HG03103 (cell line): ENCODE results near the gene MAPK6.

Experiments used
- ATAC-seq: cut with Tn5 transposase; IDR thresholded peaks from one replicate; pipeline ENCODE4 v1.9.1; 2021; ENCODE audit warnings: low read depth; ENCODE audit not compliant: unreplicated experiment

The MAPK6 gene

DNA sequence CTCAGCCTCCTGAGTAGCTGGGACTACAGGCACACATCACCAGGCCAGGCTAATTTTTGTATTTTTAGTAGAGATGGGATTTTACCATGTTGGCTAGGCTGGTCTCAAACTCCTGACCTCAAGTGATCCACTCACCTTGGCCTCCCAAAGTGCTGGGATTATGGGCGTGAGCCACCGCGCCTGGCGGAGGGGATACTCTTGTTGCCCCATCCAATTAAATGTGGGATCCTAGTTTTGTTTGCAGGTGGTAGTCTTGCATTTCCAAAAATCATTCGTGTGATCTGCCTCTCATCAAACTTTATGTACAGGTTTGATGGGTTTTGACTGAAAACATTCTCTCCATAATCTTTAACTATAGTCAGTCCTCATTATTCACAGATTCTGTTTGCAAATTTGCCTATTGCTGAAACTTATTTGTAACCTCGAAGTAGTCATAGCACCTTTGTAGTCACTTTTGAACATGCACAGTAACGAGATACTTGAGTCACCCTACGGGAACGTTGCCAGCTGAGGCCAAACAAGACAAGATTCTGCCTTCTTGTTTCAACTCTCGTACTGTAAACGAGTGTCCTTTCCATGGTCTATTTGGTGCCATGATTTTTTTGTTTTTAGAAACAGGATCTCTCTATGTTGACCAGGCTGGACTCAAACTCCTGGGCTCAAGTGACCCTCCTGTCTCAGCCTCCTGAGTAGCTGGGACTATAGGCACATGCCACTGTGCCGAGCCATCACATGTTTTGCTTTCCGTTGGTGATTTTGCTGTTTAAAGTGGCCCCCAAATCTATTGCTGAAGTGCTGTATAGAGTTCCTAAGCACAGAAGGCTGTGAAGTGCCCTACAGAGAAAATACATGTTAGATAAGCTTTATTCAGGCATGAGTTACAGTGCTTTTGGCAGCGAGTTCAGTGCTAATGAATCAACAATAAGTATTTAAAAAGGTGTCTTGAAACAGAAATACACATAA is 8.1 kb upstream of the MAPK6 start:
- ATAC-seq, result no peak

GRCh38 chr15:52011711-52012144 is 7.3 kb upstream of the MAPK6 start:
- ATAC-seq, result no peak

DNA sequence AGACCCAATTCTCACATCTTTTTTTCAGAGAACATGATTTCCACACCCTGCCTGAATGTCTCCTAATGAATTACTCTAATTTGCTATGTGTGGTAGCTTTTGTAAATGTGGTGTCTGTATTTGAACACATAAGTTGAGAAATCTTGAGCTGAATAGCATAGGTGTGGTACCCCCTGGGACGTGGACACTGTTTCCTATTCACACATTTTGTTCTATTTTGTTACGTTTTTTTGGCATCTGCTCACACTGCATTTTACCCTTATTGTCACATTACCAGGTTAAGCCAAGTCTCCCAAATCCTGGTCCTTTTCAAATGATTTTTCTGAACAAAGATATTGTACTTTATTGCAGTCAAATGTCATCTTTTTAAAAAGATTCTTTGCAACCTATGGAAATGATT is 6.8 kb upstream of the MAPK6 start:
- ATAC-seq, result no peak

- ATAC-seq, result no peak
Observed at GRCh38 chr15:52013151-52013791, 5.7 kb upstream of the MAPK6 start.

DNA sequence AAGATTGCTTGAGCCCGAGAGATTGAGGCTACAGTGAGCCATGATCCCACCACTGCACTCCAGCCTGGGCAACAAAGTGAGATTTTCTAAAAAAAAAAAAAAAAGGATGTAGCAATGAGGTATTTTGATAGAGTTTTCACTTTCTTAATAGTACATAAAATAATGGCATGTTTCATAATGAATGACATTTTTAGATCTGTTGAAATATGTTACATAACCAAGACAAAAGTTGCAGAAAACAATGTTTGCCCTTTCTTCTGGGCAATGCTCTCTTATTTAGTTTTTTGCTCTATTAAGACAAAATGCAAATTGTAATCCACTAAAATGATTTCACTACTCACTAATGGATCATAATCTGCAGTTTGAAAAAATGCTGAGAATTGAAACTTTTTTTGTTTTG is 4.4 kb upstream of the MAPK6 start:
- ATAC-seq, result no peak

GRCh38 chr15:52016316-52016715 is 2.7 kb upstream of the MAPK6 start:
- no peak for ATAC-seq

DNA sequence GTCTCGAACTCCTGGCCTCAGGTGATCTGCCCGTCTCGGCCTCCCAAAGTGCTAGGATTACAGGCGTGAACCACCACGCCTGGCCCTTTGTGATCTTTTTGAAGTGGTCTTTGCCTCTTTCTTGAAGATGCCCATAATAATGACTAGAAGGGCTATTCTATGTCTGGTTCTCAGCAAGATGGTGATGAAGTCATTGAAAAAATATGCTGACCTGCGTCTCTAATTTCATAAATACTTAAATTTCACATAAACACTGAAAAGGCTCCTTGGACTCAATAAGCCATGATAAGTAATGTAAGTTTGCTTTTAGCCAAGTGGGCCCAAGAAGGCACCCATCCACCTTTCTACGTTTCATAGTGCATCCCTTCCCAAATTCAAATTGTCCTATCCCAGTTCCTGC is 775 bp upstream of the MAPK6 start:
- ATAC-seq, result no peak

GRCh38 chr15:52019394-52020220 is 588 bp downstream of the MAPK6 start:
- peak; percentile 38 for ATAC-seq

DNA sequence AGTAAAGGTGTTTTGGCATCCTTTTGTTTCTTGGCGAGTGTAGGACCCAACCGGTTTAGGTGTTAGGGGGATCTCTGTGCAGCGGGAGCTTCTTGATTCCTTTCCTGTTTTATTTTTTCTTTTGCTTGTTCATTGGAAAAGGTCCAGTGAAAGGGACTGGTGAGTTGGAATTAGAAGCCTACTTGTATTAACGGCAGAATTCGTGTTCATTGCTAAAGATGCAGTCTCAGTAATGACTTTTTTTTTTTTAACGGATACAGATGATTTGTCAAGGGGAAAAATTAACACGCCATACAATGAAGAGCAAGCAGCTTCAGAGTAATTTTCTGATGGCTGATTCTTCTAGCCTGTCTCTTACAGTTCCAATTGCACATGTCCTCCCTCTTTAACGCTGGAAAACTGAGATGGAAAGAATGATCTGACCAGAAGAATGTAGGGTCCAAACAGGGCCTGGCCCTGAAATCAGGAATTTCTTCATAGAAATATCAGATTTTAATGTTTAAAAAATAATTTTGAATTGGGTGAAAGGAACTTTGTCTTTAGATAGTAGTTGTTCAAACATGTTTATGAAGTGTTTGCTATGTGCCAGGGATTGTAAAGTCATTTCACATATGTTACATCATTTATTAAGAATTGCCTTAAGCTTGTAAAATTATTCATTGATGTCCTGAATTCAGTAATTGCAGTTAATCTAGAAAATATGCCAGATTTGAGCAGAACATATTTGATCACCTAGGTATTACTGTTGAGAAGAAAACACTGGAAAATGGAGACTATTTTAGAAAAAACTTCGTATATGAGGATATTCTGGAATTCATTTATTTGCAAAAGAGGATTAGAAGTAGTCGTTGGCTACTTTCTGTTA is 1.4 kb downstream of the MAPK6 start:
- no peak for ATAC-seq

DNA sequence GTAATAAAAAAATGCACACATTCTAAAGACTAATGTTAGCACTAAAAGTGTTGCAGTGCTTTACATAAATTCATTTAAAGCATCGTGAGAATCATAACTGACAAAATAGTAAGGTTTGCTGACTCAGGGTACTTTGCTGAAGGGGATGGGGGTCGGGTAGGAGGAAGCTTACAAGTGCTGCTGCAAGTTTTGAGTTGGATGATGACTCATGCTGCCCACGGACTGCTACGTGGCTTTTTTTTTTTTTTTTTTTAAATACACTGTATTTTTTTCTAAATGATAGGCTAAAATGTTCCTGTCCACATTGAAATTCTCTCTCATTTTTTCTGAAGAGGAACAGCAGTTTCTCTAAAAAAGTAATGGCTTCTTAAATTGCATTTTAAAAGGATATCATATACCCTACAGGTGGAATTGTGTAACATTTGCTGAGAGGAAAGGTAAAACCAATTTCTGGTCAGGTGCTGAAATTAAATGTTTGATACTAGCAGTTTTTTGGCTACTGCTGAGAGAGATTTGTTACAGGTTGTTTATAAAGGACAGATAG is 2.2 kb downstream of the MAPK6 start:
- ATAC-seq, result no peak

GRCh38 chr15:52021892-52022540 is 3.0 kb downstream of the MAPK6 start:
- no peak for ATAC-seq

- ATAC-seq, result no peak
Observed at GRCh38 chr15:52023169-52023922, 4.3 kb downstream of the MAPK6 start.

DNA sequence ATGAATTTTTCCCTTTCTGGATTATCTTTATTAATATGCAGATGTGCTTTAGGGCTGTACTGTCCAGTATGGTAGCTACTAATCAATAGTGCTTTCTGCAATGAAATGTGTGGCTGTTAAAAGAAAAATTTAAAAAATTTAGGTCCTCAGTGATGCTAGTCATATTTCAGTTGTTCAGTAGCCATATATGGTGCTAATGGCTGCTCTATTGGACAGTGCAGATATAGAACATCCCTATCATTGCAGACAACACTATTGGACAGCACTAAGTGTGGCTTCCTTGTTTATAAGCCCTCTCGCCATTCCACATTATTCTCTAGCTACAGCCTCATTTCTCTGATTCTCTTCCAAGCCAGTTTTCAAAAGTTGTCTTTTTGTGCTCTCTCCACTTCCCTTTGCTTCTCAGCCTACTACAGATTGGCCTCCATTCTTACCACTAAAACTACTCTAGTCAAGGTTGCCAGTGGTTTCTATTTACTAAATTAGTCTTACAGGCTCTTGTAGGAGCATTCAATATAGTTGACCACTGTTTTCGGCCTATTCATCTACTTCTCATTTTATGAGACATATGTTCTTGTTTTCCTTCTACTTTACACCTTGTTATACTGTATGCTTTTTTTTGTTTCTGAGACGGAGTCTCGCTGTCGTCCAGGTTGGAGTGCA is 9.5 kb downstream of the MAPK6 start:
- ATAC-seq, result peak; percentile 46

DNA sequence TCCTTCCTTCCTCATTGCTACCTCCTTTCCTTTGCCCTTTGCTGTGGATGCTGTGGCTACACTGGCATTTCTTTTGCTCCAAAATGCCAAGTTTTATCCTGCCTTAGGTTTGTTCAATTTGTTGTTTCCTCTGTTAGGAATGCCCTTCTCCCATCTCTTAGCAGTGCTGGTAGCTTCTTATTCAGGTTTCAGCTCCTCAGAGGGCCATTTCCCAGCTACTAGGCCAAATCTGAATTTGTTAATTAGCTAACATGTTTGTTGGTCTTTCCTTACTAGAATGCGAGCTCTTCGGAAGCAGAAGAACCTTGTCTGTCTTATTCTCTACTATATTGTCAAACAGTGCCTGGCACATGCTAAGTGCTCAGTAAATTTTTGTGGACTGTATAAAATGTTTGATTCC is 11.0 kb downstream of the MAPK6 start:
- no peak for ATAC-seq

GRCh38 chr15:52031556-52031955 is 12.5 kb downstream of the MAPK6 start:
- no peak for ATAC-seq

DNA sequence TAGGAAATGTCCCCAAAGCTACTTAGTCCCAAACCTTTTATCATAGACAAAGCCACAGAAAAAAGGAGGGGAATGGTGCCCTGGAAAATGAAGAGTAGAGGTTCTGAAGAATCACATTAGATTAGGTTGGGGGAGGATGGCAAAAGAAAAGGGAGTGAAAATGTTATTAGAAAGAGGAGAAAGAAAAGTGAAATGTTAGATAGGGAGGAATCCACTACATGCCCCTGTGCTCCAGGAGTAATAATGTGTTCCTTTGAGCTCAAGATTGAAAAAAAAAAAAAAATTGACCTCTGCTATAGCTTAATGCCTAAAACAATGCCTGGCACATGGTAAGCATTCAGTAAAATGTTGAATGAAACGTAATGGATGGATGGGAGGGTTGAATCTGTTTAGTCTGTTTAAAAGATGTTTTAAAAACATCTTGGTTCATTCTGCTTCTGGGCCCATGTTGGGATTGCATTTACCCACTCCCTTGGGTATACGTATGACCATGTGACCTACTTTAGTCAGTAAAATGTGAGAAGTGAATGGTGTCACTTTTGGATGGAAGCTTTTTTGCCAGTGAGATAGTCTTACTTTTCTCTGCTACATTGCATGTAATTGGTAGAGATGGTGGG is 19.0 kb downstream of the MAPK6 start:
- ATAC-seq, result no peak

DNA sequence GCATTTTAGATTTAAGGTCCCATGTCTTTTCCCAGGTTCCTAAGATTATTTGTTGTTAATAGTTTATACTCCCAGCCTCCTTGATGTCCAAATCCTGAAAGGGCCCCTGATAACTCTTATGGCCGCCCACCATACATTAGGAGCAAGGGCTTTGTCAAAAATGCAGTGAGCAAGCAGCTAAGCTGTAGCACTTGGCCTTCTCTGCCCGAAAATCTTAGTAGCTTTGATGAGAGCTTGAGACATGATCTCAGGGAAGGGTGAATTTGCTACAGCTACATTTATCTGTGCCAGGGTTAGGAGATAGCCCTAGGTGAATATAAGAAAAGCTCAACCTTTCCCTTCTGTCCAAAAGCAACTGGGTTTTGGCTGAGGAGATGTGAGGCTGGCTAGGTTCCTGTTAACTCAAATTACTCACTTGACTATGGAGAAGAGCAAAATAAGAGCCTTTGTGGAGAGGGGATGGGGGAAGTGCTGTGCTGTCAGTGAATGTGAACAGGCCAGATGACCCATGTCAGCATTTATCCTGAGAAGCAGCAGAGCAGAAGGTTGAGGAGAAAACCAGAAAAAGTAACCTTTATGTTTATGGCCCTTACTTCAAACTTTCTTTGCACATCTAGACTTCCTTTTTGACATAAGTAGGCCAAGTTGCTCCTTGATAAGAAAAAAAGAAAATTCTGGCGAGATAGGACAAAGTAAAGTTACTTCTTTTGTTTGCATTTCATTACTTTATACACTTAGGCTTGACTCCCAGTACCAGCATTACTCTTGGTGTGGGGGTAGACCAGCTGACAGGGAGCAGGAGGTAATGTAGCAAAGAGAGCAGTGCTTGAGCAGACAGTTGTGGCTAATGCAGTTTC is 21.1 kb downstream of the MAPK6 start:
- no peak for ATAC-seq
